Spinal cord (tissue), 10 donors: Measurements from ENCODE around the gene ESAM. TPM values are rescaled to one million over a fixed set of nuclear protein-coding genes. Genes with fewer than 3 reads are reported as not detected.

Source experiments
- DNase-seq, 6 donors: peaks; one replicate each; pipeline versions ENCODE4 v3.0.0 to v3.0.0-alpha.2; 2013 to 2015; ENCODE audit warnings: low spot score in 6 of 6, low read depth in 4 of 6
- H3K27ac ChIP-seq: one replicate; pipeline ENCODE4 v1.5.1; 2013; ENCODE audit warnings: low read depth, low read length, control low read depth
- H3K27me3 ChIP-seq: one replicate; pipeline ENCODE4 v1.6.1; 2013; ENCODE audit warnings: low read length; ENCODE audit not compliant: control insufficient read depth, insufficient read depth
- H3K36me3 ChIP-seq: one replicate; pipeline ENCODE4 v1.6.1; 2013; ENCODE audit warnings: low read length; ENCODE audit not compliant: control insufficient read depth, insufficient read depth
- H3K4me1 ChIP-seq: one replicate; pipeline ENCODE4 v1.6.1; 2013; ENCODE audit warnings: low read length; ENCODE audit not compliant: control insufficient read depth, insufficient read depth
- H3K4me3 ChIP-seq: one replicate; pipeline ENCODE4 v1.5.1; 2013; ENCODE audit warnings: low read depth, low read length, control low read depth
- H3K9me3 ChIP-seq: one replicate; pipeline ENCODE4 v1.6.1; 2013; ENCODE audit warnings: low read length; ENCODE audit not compliant: control insufficient read depth, insufficient read depth
- WGBS: methylation state at CpG from one replicate; pipeline ENCODE4 v1.1.5; 2013; ENCODE audit warnings: missing lambda C conversion rate; ENCODE audit not compliant: insufficient coverage; 5-methylcytosine and 5-hydroxymethylcytosine counted together
- polyA plus RNA-seq, 2 donors: library from polyadenylated mRNA; unstranded; fragments of 120-200 nt; gene quantifications; one replicate each; pipeline ENCODE4 v1.2.1, GENCODE V29; 2013; ENCODE audit not compliant: insufficient read length in 2 of 2
- total RNA-seq, 2 donors: library from RNA; depleted of rRNA in 1 of 2; stranded (reverse); fragments of 120-200 nt in 1 of 2; fragments of >200 nt in 1 of 2; gene quantifications; one replicate each; pipeline versions ENCODE4 v1.2.3 to v1.2.4, GENCODE V29; 2013 to 2014
- donor health status: healthy.

Gene ESAM
- total and polyA plus RNA-seq, 4 donors = 9.5 to 43.1 (median 30.7) TPM

DNA sequence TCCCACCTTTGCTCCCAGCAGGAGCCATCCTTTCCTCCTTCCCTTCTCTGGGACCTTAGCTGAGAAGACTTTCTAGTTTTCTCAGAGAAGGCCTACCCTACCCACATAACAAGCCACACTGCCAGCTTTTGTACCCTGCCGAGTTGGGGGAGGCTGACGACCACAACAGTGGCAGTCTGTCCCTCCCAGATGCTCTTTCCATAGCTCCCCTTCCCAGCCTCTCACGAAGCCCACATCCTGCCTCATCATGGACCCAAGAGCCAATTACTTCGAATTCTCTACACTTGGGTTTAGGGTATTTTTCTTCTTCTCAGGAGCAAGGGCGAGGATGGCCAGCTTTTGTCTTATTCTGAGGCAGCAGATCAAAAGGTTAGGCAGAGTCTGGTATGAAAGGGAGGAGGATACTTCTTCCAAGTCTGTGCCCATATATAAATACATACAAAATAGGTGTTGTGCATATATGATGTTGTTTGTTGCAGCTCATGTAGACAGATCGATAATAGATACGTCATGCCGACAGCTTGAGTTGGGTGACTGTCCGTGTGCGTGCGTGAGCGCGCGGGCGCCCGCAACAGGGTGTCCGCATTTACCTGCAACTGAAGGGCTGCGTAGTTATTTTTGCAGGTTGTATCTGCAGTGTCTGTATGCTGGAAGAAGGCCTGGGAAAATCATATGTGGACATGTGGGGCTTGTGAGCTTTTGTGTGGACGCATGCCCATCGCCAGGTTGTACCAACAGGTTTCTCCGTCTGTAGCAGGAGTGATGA is 23.2 kb downstream of the ESAM start:
- Histone ChIP-seq H3K9me3 (no peaks in the 10 kb centered on the region), H3K4me3 (peak overlapping the region; percentile 54), H3K4me1 (peaks cover 30% of the 10 kb centered on the region), H3K36me3 (no peaks in the 10 kb centered on the region), H3K27ac (no peak overlapping the region), H3K27me3 (peaks cover 39% of the 10 kb centered on the region)
- no peak for DNase-seq
- WGBS = 32% methylated on average over 18 of the region's 21 CpGs

- WGBS = 33% methylated on average over 3 of the region's 7 CpGs
- Histone ChIP-seq H3K27me3 (peaks cover 29% of the 10 kb centered on the region), H3K9me3 (no peaks in the 10 kb centered on the region), H3K4me1 (peaks cover 30% of the 10 kb centered on the region), H3K4me3 (no peak overlapping the region), H3K27ac (no peak overlapping the region), H3K36me3 (no peaks in the 10 kb centered on the region)
- peak in 2 of 6 donors; percentile 63 to 68 for DNase-seq
Measured at GRCh38 chr11:124737638-124738305, 24.3 kb downstream of the ESAM start.

GRCh38 chr11:124736736-124737135 is 25.4 kb downstream of the ESAM start:
- H3K36me3 ChIP-seq = no peaks in the 10 kb centered on the region
- WGBS = 87% methylated on average over 3 of the region's 3 CpGs
- H3K4me3 ChIP-seq = no peak overlapping the region
- peaks cover 30% of the 10 kb centered on the region for H3K4me1 ChIP-seq
- DNase-seq = no peak
- no peaks in the 10 kb centered on the region for H3K9me3 ChIP-seq
- H3K27me3 ChIP-seq = peaks cover 19% of the 10 kb centered on the region
- no peak overlapping the region for H3K27ac ChIP-seq

GRCh38 chr11:124732230-124732629 is 29.9 kb downstream of the ESAM start:
- H3K27me3 ChIP-seq = peaks cover 2% of the 10 kb centered on the region
- H3K27ac ChIP-seq = no peak overlapping the region
- no peak overlapping the region for H3K4me3 ChIP-seq
- no peak for DNase-seq
- WGBS = 88% methylated on average over 4 of the region's 4 CpGs
- no peaks in the 10 kb centered on the region for H3K9me3 ChIP-seq
- H3K4me1 ChIP-seq = no peaks in the 10 kb centered on the region
- H3K36me3 ChIP-seq = no peaks in the 10 kb centered on the region

GRCh38 chr11:124729571-124729970 is 32.5 kb downstream of the ESAM start:
- Histone ChIP-seq H3K27me3 (peaks cover 10% of the 10 kb centered on the region), H3K36me3 (no peaks in the 10 kb centered on the region), H3K27ac (no peak overlapping the region), H3K4me3 (no peak overlapping the region), H3K4me1 (peaks cover 8% of the 10 kb centered on the region), H3K9me3 (no peaks in the 10 kb centered on the region)
- WGBS = 100% methylated on average over 1 of the region's 4 CpGs
- no peak for DNase-seq

DNA sequence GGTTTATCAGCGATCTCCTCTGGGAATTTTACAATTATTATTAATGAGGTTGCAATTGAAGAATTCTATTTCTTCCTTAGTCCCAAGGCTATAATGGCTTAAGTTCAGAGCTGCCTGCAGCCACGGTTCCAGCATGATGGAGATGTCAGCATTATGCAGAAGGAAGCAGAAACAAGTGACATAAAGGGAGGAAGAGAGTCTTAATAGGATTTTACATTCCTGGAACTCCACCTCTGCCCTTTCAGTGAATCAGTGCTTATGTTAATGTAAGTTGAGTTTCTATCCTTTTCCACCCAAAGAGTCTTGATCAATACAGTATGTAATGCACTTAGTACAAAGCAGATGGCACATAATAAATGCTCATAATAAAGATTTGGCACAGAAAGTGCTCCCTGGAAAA is 34.0 kb downstream of the ESAM start:
- peaks cover 13% of the 10 kb centered on the region for H3K27me3 ChIP-seq
- peaks cover 8% of the 10 kb centered on the region for H3K4me1 ChIP-seq
- DNase-seq = peak in 1 of 6 donors; percentile 16
- no peak overlapping the region for H3K27ac ChIP-seq
- H3K9me3 ChIP-seq = no peaks in the 10 kb centered on the region
- WGBS = no CpG with 5 or more reads among the region's 2 CpGs
- H3K36me3 ChIP-seq = no peaks in the 10 kb centered on the region
- H3K4me3 ChIP-seq = no peak overlapping the region

DNA sequence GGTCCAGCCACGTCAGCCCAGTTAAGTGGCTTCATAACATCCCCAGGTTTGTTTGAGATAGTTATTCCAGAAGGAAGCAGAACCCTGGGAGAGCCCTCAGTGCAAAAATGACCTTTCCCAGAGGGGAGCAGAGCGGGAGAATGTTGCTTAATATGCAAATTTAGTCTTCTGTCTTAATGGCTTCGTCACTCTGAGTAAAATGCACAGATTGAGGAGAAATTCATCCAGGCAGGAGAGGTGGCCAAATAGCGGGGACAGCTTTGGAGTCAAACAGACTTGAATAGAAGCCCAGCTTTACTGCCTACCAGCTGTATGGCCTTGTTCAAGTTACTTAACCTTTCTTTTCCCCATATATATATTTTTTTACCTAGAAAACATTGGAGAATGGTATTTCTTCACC is 34.6 kb downstream of the ESAM start:
- Histone ChIP-seq H3K4me3 (no peak overlapping the region), H3K9me3 (no peaks in the 10 kb centered on the region), H3K4me1 (peaks cover 8% of the 10 kb centered on the region), H3K27ac (no peak overlapping the region), H3K36me3 (no peaks in the 10 kb centered on the region), H3K27me3 (peaks cover 17% of the 10 kb centered on the region)
- peak in 2 of 6 donors; percentile 12 to 56 for DNase-seq
- 55% methylated on average over 3 of the region's 4 CpGs for WGBS

- WGBS = 64% methylated on average over 5 of the region's 6 CpGs
- Histone ChIP-seq H3K36me3 (no peaks in the 10 kb centered on the region), H3K4me3 (no peak overlapping the region), H3K4me1 (peaks cover 8% of the 10 kb centered on the region), H3K27me3 (peaks cover 26% of the 10 kb centered on the region), H3K9me3 (no peaks in the 10 kb centered on the region), H3K27ac (no peak overlapping the region)
- DNase-seq = no peak
Measured at GRCh38 chr11:124725719-124726105, 36.4 kb downstream of the ESAM start.

DNA sequence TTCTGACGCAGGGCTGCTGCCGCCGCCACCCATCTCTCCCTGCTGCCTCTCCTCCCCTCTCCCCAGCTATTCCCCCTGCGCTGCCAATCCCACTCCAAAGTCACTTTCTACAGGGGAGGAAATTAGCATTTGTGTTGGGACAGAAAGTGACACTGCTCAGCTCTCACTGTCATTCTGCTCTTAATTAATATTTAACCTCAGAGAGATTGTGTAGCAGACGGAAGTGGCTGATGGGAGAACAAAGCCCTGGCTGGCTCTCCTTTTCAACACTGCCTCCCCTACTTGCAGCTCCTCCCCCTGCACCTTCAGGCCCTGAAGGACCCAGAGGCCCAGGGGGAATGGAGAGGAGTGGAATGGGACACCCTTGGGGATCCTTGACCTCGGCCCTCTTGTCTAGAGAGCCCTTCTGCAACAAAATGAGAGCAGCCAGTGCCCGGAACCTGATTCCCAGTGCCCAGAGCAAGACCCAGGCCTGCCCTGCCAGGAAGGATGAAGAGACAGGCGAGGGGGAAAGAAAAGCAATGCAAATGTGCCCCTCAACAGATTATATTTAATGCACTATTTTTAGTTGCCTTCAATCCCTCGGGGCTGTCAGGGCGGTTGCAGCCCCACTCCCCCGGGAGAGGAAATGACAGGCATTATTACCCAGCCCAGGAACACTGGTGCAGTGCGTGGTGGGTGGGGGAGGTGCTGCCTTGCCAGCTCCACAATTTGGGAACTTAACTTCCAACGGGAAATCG is 36.9 kb downstream of the ESAM start:
- peak in 2 of 6 donors; percentile 17 to 34 for DNase-seq
- Histone ChIP-seq H3K4me3 (no peak overlapping the region), H3K36me3 (no peaks in the 10 kb centered on the region), H3K27me3 (peaks cover 30% of the 10 kb centered on the region), H3K9me3 (no peaks in the 10 kb centered on the region), H3K27ac (no peak overlapping the region), H3K4me1 (peaks cover 8% of the 10 kb centered on the region)
- WGBS = 25% methylated on average over 2 of the region's 14 CpGs
